Mesodermal cell (in vitro differentiated cells): ENCODE measurements around the gene CFAP221.
A peak's percentile ranks its signal among the peaks of the same experiment; 100 is the strongest.

Experiments used
- H3K27ac ChIP-seq: 2 replicates; pipeline ENCODE4 v1.7.0; 2013; ENCODE audit warnings: mild to moderate bottlenecking, low read depth, low read length, moderate library complexity; ENCODE audit not compliant: severe bottlenecking
- H3K36me3 ChIP-seq: 2 replicates; pipeline ENCODE4 v1.7.1; 2013; ENCODE audit warnings: mild to moderate bottlenecking, low read length, moderate library complexity; ENCODE audit not compliant: control insufficient read depth, insufficient read depth
- H3K4me1 ChIP-seq: one replicate; pipeline ENCODE4 v1.7.1; 2013; ENCODE audit warnings: mild to moderate bottlenecking, low read length; ENCODE audit not compliant: insufficient read depth, control insufficient read depth, poor library complexity, severe bottlenecking
- H3K4me3 ChIP-seq: 2 replicates; pipeline ENCODE4 v1.7.0; 2013; ENCODE audit warnings: low read length, control low read depth, mild to moderate bottlenecking; ENCODE audit not compliant: insufficient read depth, poor library complexity, severe bottlenecking; ENCODE audit errors: extremely low read depth
- H3K9me3 ChIP-seq: 2 replicates; pipeline ENCODE4 v1.7.1; 2013; ENCODE audit warnings: mild to moderate bottlenecking, low read length, moderate library complexity; ENCODE audit not compliant: control insufficient read depth
- WGBS, 2 experiments: methylation state at CpG; one replicate each; pipeline ENCODE4 v1.1.5; 2013; ENCODE audit warnings: missing lambda C conversion rate in 2 of 2; ENCODE audit not compliant: insufficient coverage in 2 of 2; 5-methylcytosine and 5-hydroxymethylcytosine counted together

The CFAP221 gene

DNA sequence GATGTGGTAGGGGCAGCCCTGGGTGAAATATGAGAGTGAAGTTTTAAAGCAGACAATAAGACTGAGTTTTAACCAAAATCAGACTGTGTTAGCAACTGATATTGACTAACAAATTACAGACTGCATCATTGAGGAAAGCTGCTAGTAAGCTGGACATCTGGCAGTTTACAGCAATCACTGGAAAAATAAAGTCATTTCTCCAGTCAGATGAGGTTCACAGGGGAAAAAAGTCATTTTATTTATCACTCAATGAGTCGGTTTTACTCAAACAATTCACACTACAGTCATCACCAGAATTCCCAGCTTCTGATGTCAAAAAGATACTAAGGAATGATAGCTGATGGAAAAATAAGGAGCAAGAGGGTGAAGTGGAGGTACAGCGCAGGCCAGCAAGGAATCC lies 124.3 kb downstream of the CFAP221 start:
- no peak overlapping the region for H3K4me3 ChIP-seq
- peaks cover 8% of the 10 kb centered on the region for H3K4me1 ChIP-seq
- H3K36me3 ChIP-seq: no peaks in the 10 kb centered on the region
- 93 to 100% methylated on average over 1 of the region's 2 CpGs for WGBS, 2 experiments
- no peaks in the 10 kb centered on the region for H3K9me3 ChIP-seq
- H3K27ac ChIP-seq: no peak overlapping the region

DNA sequence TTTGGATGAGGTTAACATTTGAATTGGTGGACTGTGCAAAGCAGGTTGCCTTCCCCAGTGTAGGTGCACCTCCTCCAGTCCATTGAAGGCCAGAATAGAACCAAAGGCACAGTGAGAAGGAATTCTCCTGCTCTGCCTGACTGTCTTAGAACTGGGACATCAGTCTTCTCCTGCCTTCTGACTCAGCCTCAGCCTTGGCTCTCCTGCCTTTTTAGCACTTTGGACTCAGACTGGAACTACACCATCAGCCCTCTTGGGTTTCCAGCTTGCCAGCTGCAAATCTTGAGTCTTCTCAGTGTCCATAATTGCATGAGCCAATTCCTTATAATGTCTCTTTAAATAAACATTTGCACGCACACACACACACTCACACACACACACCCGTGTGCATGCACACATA lies 126.8 kb downstream of the CFAP221 start:
- no peak overlapping the region for H3K27ac ChIP-seq
- WGBS, 2 experiments: 86% methylated on average over 1 of the region's 2 CpGs; no CpG with 5 or more reads in 1 of the 2 experiments
- H3K9me3 ChIP-seq: no peaks in the 10 kb centered on the region
- no peaks in the 10 kb centered on the region for H3K36me3 ChIP-seq
- no peak overlapping the region for H3K4me3 ChIP-seq
- H3K4me1 ChIP-seq: peaks cover 8% of the 10 kb centered on the region

DNA sequence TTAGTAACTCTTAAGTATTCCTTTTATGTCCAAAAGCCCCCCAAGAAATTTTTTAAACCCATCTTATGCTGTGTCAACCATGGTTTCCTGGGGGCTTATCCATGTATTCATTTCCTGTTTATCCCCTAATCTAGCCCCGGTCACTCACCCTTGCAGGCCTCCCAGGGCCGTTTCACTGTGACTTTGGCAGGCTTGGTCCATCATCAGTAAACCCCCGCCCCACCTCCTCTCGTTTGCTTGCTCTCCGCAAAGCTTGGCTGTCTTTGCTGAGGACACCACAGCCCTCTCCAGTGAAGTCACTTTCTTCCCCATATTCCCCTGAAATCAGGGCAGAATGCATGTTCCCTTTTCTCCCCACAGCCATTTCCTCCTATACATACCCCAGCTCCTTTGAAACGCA lies 127.5 kb downstream of the CFAP221 start:
- 59 to 62% methylated on average over 6 of the region's 6 CpGs for WGBS, 2 experiments
- no peaks in the 10 kb centered on the region for H3K36me3 ChIP-seq
- H3K9me3 ChIP-seq: no peaks in the 10 kb centered on the region
- H3K27ac ChIP-seq: no peak overlapping the region
- H3K4me3 ChIP-seq: no peak overlapping the region
- peaks cover 8% of the 10 kb centered on the region for H3K4me1 ChIP-seq

- Histone ChIP-seq H3K27ac (no peak overlapping the region), H3K4me3 (no peak overlapping the region), H3K4me1 (peaks cover 8% of the 10 kb centered on the region), H3K36me3 (no peaks in the 10 kb centered on the region), H3K9me3 (no peaks in the 10 kb centered on the region)
- 94 to 97% methylated on average over 3 to 4 of the region's 5 CpGs for WGBS, 2 experiments
Observed at GRCh38 chr2:119672161-119672862, 128.1 kb downstream of the CFAP221 start.

DNA sequence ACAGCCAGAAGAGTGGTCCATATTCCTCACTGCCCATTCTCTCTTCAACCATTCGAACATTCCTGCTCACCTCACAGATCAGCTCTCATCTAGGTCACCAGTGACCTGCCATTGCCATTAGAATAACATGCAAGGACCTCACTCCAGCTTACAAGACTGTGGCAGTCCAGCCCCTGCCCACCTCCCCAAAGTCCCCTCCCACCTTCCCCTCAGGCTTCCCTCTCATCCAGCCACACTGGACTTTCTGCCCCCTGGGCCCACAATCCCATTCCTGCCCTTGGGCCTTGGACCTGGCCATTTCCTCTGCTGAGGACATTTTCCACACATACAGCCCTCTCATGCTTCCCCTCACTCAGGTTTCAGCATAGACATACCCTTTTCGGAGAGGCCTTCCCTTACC lies 129.5 kb downstream of the CFAP221 start:
- no peak overlapping the region for H3K27ac ChIP-seq
- H3K4me1 ChIP-seq: peaks cover 8% of the 10 kb centered on the region
- no peak overlapping the region for H3K4me3 ChIP-seq
- H3K36me3 ChIP-seq: no peaks in the 10 kb centered on the region
- H3K9me3 ChIP-seq: no peaks in the 10 kb centered on the region
- WGBS, 2 experiments: 92 to 94% methylated on average over 2 of the region's 2 CpGs

DNA sequence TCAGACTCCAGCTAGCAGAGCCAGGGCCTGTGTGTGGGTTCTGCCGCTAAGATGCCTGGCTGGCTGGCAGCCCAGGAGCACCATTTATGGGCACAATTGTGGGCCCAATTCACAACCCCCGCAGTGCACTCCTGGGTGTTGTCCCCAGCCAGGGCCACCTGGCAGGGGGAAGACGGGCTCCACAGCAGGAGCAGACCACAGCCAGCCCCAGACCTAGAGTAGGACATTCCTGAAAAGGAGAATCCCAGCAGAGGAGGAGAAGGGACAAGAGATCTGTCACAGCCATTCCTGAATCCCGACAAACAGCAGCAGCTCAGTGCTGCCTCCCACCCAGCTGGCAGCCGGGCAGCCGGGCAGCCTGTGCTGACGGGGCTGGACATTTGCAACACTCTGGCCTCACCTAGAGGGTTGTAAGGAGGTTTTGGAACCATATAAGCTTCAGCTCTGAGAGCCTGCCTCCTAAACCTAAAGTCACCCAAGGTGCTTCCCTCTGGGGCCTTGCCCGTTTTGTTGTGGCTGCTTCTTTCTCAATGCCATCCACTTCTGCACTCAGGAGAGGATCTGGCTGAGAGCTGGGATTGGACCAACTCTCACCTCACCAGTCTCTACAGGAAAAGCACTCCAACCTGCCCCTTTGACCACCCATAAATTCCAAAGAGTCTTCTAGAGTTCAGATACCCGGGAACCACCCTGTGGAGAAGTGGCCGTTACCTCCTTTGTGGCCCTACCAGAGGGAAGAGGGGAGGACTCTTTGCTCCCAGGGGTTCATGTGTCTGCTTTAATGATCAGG lies 130.7 kb downstream of the CFAP221 start:
- no peak overlapping the region for H3K27ac ChIP-seq
- no peaks in the 10 kb centered on the region for H3K36me3 ChIP-seq
- peaks cover 8% of the 10 kb centered on the region for H3K4me1 ChIP-seq
- no peak overlapping the region for H3K4me3 ChIP-seq
- 68 to 93% methylated on average over 6 to 10 of the region's 10 CpGs for WGBS, 2 experiments
- H3K9me3 ChIP-seq: no peaks in the 10 kb centered on the region

DNA sequence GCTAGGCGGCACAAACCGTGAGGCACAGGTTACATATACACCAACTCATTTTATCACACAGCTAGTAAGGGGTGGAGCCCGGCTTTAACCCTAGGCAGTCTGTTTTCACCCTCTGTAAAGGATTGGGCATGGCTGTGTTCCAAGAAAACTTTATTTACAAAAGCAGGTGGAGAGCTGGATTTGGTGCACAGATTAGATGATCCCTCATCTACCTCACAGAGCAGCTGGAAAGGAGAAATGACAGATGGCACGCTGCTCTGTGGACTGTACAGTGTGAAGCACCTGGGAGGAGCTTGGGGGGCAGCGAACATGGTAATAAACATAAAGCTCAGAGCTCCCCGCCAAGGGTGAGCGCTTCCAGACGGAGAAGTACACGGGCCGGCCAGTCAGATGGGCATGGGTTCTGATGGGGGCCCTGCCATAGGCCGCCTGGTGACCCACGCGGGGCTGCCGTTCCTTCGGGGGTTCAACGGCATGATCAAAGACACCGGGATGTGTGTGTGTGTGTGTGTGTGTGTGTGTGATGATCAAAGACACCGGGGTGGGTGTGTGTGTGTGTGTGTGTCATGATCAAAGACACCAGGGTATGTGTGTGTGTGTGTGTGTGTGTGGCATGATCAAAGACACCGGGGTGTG lies 133.9 kb downstream of the CFAP221 start:
- Histone ChIP-seq H3K36me3 (peaks cover 20% of the 10 kb centered on the region), H3K9me3 (no peaks in the 10 kb centered on the region), H3K27ac (no peak overlapping the region), H3K4me1 (peaks cover 3% of the 10 kb centered on the region), H3K4me3 (no peak overlapping the region)
- 94% methylated on average over 9 to 13 of the region's 19 CpGs for WGBS, 2 experiments

GRCh38 chr2:119679526-119679837 lies 135.2 kb downstream of the CFAP221 start:
- H3K27ac ChIP-seq: no peak overlapping the region
- peak overlapping the region; percentile 80 for H3K4me3 ChIP-seq
- no peaks in the 10 kb centered on the region for H3K9me3 ChIP-seq
- 5 to 11% methylated on average over 9 of the region's 9 CpGs for whole genome bisulfite sequencing, 2 experiments
- peaks cover 7% of the 10 kb centered on the region for H3K4me1 ChIP-seq
- peaks cover 20% of the 10 kb centered on the region for H3K36me3 ChIP-seq

DNA sequence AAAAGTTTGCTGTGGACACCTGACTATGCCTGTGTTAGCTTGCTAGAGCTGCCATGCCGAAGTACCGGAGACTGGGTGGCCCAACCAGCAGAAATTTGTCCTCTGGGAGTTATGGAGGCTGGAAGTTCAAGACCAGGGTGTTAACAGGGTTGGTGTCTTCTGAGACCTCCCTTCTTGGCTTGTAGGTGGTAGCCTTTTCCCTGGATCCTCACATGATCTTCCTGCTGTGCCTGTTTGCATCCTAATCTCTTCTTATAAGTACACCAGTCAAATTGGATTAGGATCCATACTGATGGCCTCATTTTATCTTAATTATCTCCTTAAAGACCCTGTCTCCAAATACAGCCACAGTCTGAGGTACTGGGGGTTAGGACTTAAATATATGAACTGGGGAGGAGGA lies 135.6 kb downstream of the CFAP221 start:
- peaks cover 20% of the 10 kb centered on the region for H3K36me3 ChIP-seq
- H3K4me3 ChIP-seq: peak overlapping the region; percentile 80
- peaks cover 7% of the 10 kb centered on the region for H3K4me1 ChIP-seq
- no peak overlapping the region for H3K27ac ChIP-seq
- H3K9me3 ChIP-seq: no peaks in the 10 kb centered on the region
- WGBS, 2 experiments: 61 to 82% methylated on average over 2 of the region's 2 CpGs

DNA sequence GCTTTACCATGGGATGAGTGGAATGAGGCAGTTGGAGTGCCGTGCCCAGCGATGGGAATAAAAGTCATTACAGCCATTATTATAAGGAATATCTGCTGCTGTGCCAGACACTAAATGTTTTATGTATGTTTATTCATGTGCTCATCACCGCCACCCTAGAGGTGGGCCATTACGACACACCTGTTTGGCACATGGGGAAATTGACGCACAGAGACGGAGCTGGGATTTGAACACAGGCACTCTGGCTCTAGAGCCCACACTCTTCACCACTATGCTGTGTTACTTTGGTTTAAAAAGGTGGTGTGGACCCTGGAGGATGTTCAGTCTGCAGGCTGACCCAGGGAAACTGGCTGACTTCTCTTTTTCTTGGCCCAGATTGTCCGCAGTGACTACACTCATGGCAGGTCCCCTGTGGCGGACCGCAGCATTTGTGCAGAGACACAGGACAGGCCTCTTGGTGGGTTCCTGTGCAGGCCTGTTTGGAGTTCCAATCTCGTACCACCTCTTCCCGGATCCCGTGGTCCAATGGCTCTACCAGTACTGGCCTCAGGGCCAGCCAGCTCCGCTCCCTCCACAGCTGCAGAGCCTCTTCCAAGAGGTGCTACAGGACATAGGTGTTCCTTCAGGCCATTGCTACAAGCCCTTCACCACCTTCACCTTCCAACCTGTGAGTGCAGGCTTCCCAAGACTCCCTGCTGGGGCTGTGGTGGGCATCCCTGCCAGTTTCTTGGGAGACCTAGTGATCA lies 136.4 kb downstream of the CFAP221 start:
- H3K4me1 ChIP-seq: peaks cover 7% of the 10 kb centered on the region
- H3K27ac ChIP-seq: no peak overlapping the region
- H3K9me3 ChIP-seq: no peaks in the 10 kb centered on the region
- 96 to 97% methylated on average over 10 to 11 of the region's 13 CpGs for WGBS, 2 experiments
- H3K4me3 ChIP-seq: no peak overlapping the region
- H3K36me3 ChIP-seq: peaks cover 20% of the 10 kb centered on the region
